ENCODE data around the gene MKRN2.

MKRN2 gene

GRCh38 chr3:12556314-12556689 is 585 bp upstream of the MKRN2 start:
- DNase-seq, result no peak

GRCh38 chr3:12557473-12558100 is 700 bp downstream of the MKRN2 start:
- no peak for DNase-seq

GRCh38 chr3:12558706-12559105 is 1.8 kb downstream of the MKRN2 start:
- DNase-seq, result no peak

GRCh38 chr3:12559520-12559919 is 2.6 kb downstream of the MKRN2 start:
- no peak for DNase-seq

GRCh38 chr3:12560505-12561190 is 3.8 kb downstream of the MKRN2 start:
- DNase-seq, result no peak

- no peak for DNase-seq
Observed at GRCh38 chr3:12561397-12561796, 4.5 kb downstream of the MKRN2 start.

GRCh38 chr3:12562451-12562850 is 5.6 kb downstream of the MKRN2 start:
- DNase-seq, result no peak

- DNase-seq, result no peak
Observed at GRCh38 chr3:12566976-12567375, 10.1 kb downstream of the MKRN2 start.

GRCh38 chr3:12568747-12569146 is 11.9 kb downstream of the MKRN2 start:
- no peak for DNase-seq

- DNase-seq, result no peak
Observed at GRCh38 chr3:12569836-12570235, 12.9 kb downstream of the MKRN2 start.

- no peak for DNase-seq
Observed at GRCh38 chr3:12571986-12572385, 15.1 kb downstream of the MKRN2 start.

- no peak for DNase-seq
Observed at GRCh38 chr3:12574131-12574530, 17.2 kb downstream of the MKRN2 start.

GRCh38 chr3:12574661-12575060 is 17.8 kb downstream of the MKRN2 start:
- no peak for DNase-seq

- no peak for DNase-seq
Observed at GRCh38 chr3:12577379-12577778, 20.5 kb downstream of the MKRN2 start.

- no peak for DNase-seq
Observed at GRCh38 chr3:12578742-12579141, 21.9 kb downstream of the MKRN2 start.

GRCh38 chr3:12579456-12579855 is 22.6 kb downstream of the MKRN2 start:
- DNase-seq, result no peak

- DNase-seq, result no peak
Observed at GRCh38 chr3:12579905-12580304, 23.0 kb downstream of the MKRN2 start.

- DNase-seq, result no peak
Observed at GRCh38 chr3:12582730-12583129, 25.8 kb downstream of the MKRN2 start.

GRCh38 chr3:12583280-12583679 is 26.4 kb downstream of the MKRN2 start:
- DNase-seq, result no peak

GRCh38 chr3:12584083-12584482 is 27.2 kb downstream of the MKRN2 start:
- no peak for DNase-seq

- DNase-seq, result no peak
Observed at GRCh38 chr3:12585181-12585580, 28.3 kb downstream of the MKRN2 start.

GRCh38 chr3:12585970-12586369 is 29.1 kb downstream of the MKRN2 start:
- no peak for DNase-seq

GRCh38 chr3:12586403-12586802 is 29.5 kb downstream of the MKRN2 start:
- no peak for DNase-seq

- no peak for DNase-seq
Observed at GRCh38 chr3:12588039-12589009, 31.4 kb downstream of the MKRN2 start.

All from NCI-H2171 (cell line).